Muscle of arm (tissue), 14 donors: ENCODE measurements around the gene CD48. TPM values are rescaled to one million over a fixed set of nuclear protein-coding genes. Genes with fewer than 3 reads are reported as not detected.

ENCODE experiments used
- DNase-seq: peaks from one replicate; pipeline ENCODE4 v3.0.0-alpha.2; 2013
- long read RNA-seq, 11 donors: transcript quantifications; one replicate each; lab custom pipeline, GENCODE V29; 2026
- polyA plus RNA-seq, 12 donors: library from polyadenylated mRNA; unstranded; fragments of 120-200 nt; gene quantifications; one replicate each; pipeline ENCODE4 v1.2.1, GENCODE V29; 2013; ENCODE audit not compliant: insufficient read length in 12 of 12

The CD48 gene, protein sequence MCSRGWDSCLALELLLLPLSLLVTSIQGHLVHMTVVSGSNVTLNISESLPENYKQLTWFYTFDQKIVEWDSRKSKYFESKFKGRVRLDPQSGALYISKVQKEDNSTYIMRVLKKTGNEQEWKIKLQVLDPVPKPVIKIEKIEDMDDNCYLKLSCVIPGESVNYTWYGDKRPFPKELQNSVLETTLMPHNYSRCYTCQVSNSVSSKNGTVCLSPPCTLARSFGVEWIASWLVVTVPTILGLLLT
- 1 to 10 TPM in 10 of 12 donors, not detected in 2; 1.1 to 7.4 (median 1.4) TPM for polyA plus RNA-seq
- long read RNA-seq, donor 1, partial matches to known transcripts = 0 of 6 reads
- long read RNA-seq, donor 1, other reads (novel, unspliced or antisense) = 0 of 6 reads
- long read RNA-seq, donor 2 = 0 reads
- long read RNA-seq, donor 3, partial matches to known transcripts = 0 of 2 reads
- long read RNA-seq, donor 3, other reads (novel, unspliced or antisense) = 0 of 2 reads
- long read RNA-seq, donor 4, partial matches to known transcripts = 0 of 1 reads
- long read RNA-seq, donor 4, other reads (novel, unspliced or antisense) = 0 of 1 reads
- long read RNA-seq, donor 5, partial matches to known transcripts = 0 of 2 reads
- long read RNA-seq, donor 5, other reads (novel, unspliced or antisense) = 0 of 2 reads
- long read RNA-seq, donor 6 = 0 reads
- long read RNA-seq, donor 7, partial matches to known transcripts = 0 of 1 reads
- long read RNA-seq, donor 7, other reads (novel, unspliced or antisense) = 0 of 1 reads
- long read RNA-seq, donor 8, partial matches to known transcripts = 0 of 2 reads
- long read RNA-seq, donor 8, other reads (novel, unspliced or antisense) = 0 of 2 reads
- long read RNA-seq, donor 9, partial matches to known transcripts = 0 of 2 reads
- long read RNA-seq, donor 9, other reads (novel, unspliced or antisense) = 0 of 2 reads
- long read RNA-seq, donor 10, partial matches to known transcripts = 0 of 3 reads
- long read RNA-seq, donor 10, other reads (novel, unspliced or antisense) = 0 of 3 reads
- long read RNA-seq, donor 11, partial matches to known transcripts = 0 of 3 reads
- long read RNA-seq, donor 11, other reads (novel, unspliced or antisense) = 0 of 3 reads

DNA sequence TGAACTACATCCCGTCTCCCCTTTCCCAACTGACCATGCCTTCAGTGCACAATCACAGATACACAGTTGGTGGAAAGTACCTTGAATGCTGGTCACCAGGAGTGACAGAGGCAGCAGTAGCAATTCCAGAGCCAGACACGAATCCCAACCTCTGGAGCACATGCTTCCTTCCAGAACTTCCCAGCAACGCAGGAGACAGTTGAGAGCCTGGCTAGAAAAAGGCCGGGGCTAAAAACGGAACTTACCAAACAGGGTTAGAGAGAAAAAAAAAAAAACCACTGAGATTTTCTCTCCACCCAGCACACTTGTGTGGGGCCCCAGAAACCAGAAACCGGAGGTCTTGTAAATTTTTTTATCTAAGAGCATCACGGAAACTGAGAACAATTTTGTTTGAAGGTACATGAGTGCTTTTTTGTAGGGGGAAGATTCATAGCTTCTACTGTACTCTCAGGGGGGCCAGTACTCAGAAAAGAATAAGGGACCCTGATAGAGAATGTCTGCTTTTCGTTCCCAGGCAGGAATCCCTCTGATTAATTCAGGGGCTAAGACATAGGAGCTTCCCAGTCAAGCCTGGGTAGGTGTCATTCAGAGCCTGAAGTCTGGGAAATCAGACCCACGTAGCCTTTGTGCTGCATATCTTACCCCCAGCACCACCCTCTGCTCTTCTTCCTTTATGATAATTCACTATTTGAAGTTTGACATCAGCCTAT is at the start of gene CD48:
Gene CD48 (minus strand): TSS at position 221 of the 710 bp plus-strand sequence. CDS start 59 bp downstream, at position 162.
- no peak for DNase-seq

DNA sequence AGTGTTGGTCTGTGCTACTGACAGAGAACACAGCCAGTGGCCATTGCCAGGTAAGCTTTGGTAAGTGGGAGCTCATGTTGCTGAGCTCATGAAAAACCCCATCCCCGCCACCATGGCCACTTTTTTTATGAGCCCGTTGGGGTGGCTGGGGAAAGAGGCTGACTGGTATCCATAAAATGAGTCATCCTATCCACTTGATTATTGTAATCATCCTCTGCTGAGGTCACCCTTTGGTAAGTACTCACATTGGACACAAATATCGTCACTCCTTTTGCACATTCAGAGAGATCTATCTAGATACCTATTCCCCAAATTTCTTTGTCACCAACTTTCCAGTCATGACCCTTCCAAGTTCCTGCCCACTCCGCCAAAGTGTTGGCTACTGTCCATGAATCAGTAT is 49.4 kb upstream of the CD48 start:
- DNase-seq = no peak

DNA sequence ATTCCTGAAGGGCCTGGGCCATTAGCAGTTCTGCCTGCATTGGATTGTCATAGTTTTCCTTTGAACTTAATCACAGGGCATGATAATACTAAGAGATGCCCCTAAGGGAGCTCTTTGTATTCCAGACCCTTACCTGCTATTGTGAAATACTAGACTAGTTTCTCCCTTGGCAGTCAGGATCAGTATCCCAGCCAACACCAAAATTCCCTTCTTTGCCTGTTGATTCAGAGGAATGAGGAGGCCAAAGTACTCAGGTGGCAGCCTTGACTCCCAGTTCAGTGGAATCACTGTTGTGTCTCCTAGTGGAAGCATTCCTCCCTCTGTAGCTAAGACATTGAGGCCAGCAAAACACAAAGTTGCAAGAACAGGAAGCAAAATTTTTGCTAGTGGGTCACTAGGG is 48.1 kb upstream of the CD48 start:
- no peak for DNase-seq

DNA sequence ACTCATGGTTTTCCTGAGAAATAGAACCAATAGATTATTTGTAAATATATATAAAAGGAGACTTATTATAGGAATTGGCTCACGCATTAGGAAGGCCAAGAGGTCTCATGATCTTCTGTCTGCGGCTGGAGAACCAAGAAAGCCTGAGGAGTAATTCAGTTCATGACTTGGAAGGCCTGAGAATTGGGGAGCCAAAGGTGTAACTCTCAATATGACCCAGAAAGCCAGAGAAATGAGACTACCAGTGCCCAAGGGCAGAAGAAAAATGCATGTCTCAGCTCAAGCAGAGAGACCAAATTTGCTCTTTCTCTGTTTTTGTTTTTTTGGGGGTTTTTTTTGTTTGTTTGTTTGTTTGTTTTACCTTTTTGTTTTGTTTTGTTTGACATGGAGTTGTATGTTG is 46.9 kb upstream of the CD48 start:
- DNase-seq = no peak

DNA sequence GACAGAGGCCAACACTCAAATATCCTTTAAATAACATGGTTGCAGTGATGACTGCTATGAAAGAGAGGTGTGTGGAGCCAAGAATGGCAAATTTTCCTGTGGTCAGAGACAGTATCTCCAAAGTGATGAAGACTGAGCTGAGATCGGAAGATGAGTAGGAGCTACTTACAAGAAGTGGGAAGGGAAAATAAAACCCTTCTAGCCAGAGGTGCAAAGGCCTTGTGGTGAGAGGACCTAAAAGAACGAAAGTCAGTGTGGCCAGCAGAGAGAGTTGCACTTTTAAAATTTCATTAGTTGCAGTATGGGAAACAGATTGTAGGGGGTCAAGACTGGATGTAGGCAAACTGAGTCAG is 45.2 kb upstream of the CD48 start:
- DNase-seq = no peak

DNA sequence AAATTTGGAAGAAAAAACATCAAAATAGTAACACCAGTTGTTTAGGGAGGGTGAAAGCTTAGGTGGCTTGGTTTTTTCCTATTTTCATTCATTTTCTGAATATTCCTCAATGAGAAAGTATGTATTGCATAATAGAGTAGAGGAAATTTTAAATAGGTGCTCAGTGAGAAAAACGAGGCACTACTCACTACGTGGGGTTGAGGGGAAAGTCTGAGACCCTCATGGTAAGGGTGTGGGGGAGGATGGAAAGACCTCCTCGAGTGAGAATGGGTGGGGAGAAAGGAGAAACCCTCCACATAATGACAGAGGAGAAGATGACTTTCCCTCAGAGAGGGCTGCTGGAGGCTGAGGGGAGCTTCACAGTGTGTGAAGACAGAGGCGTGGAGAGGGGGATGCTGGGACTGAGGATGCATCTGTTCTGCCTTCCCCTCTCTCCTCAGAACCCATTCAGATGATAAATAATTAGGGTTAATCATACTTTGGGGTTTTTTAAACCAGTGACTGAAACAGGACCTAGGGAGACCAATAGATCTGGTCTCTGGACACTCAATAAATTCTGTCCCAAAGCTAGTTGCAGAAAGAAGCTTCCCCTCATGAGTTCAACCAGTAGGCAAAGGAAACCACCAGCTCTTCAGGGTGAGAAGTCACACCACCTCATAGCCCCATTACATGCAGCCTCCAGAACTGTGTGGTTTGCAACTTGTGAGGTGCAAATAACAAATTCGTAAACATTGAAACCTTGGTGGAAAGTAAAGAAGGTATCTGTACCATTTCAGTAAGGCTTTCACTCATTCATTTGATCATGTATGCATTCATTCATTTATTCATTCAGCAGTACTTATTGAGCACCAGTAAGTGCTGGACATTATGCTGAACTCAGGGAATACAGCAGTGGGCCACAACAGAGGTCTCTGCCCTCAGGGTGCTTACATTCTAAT is 44.6 kb upstream of the CD48 start:
- DNase-seq = no peak

DNA sequence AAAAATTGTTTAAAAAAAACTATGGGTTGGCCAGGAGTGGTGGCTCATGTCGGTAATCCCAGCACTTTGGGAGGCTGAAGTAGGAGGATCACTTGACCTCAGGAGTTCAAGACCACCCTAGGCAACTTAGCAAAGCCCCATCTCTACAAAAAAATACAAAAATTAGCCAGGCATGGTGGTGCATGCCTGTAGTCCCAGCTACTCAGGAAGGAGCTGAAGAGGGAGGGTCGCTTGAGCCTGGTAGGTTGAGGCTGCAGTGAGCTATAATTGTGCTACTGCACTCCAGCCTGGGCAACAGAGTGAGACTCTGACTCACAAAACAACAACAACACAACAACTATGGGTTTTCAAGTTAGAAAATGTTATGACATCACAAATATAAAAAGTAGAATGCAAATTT is 43.8 kb upstream of the CD48 start:
- no peak for DNase-seq

DNA sequence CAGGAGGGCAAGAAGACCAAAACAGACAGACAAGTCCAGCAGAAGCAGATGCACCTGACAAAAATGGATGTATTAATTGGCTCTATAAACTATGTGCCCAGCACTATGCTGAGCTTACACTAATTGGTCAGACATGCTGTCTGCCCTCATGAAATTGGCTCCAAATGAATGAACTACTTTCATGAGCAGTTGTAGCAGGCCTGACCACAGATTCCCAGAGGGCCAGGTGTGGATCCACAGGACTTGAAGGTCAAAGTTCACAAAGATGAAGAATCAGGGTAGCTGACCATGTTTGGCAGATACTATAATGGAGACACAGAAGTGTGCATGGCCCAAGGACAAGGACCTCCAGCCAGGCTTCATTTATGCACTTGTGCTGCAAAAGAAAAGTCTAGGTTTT is 42.0 kb upstream of the CD48 start:
- DNase-seq = no peak

DNA sequence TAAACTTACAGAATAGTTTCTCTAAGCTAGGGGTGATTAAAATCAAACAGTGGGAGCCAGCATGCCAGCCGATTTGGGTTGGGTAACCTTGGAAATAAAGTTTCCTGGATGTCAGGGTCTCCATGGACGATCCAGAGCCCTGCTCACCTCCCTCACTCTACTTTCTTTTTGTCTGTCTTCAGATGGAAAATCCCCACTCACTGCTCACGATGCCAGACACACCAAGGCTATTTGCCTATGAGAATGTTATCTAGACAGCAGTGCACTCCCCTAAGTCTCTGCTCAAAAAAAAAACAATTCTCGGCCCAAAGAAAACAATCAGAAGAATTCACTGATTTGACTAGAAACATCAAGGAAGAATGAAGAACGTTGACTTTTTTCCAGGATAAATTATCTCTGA is 41.3 kb upstream of the CD48 start:
- no peak for DNase-seq

DNA sequence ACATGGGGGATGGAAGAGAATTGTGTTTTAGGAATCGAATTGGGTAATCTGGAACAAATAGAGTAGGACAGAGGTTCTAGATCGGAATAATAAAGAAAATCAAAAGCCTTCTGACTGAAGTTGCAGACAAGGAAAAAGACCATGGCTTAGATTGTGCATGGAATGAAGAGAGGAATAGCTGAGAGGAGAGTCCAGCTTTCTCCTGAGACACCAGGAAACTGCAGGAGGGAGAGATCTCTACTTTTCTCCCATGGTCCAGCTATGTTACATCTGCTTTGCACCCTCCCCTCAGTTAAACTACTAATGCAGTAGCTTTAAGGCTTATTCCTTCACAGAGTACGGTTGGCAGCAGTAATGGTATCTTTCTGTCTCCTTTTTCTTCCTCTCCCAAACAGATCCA is 40.8 kb upstream of the CD48 start:
- DNase-seq = no peak

DNA sequence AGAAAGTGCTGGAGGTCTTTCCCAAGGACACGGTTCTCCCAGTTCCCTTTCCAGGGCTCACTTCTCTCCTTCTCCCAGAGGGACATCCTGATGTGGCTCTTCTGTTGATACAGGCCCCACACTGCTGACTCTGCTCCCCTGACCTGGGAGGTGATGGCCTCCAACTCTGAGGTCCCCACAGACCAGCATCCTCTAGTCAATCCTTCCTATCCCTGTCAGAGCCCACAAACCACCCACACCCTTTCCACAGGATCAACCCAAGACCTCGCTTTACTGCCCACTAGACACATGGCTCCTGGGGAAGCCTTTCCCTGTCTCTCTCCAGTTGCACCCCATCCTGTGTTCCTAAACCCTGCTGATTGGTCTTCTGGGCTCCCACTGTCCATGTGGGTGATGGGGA is 39.0 kb upstream of the CD48 start:
- DNase-seq = no peak

DNA sequence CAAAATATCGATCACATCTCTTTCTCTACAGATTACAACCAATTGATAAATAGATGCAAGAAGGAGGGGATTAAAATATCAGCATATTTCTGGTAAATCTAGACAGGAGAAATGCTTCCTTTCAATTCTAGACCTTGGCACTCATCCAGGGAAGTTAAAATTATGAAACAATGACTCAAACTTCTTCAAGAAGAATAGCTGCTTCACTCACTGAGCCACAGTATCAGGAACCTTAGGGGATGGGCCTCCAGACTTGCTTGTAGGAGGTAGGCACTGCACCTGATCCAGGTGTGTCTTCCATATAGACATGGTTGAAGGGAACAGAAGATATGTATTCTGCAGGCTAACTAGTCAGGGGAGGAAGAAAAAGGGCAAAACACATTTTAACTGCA is 37.3 kb upstream of the CD48 start:
- no peak for DNase-seq

DNA sequence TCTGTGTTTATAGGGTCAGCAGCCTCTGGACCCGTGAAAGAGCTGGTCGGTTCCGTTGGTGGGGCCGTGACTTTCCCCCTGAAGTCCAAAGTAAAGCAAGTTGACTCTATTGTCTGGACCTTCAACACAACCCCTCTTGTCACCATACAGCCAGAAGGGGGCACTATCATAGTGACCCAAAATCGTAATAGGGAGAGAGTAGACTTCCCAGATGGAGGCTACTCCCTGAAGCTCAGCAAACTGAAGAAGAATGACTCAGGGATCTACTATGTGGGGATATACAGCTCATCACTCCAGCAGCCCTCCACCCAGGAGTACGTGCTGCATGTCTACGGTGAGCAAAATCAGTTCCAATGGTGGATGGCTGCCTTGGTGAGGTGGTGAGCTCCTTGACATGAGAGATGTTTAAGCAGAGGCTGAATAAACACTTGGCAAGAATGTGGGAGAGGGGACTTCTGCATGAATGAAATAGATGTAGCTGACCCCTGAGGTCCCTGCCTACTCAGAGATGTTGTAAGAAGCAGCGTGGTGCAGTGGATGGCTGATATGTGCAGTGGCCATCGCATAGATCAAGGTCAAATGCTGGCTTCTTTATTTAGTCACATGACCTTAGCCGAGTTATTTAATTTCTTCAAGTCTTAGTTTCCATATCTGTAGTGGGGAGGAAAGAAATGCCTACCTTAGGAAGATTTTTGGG is 36.7 kb upstream of the CD48 start:
- DNase-seq = no peak

DNA sequence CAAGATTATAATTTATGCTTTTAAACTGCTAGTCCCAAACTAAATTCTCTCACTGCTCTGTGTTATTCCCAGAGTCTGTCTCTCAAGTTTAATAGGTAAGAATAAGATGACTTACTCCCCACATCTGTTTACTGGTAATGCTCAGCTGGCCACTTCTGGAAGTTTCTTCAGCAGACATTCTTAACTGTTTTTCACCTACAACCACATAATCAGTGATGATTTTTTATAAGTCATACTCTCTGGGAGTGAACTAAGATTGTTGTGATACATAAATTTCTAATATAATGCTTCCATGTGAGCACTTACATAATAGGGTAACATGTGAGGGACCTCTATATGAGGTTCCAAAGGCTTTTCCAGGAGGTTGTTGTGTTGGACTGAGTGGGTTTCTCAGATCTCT is 36.1 kb upstream of the CD48 start:
- no peak for DNase-seq

DNA sequence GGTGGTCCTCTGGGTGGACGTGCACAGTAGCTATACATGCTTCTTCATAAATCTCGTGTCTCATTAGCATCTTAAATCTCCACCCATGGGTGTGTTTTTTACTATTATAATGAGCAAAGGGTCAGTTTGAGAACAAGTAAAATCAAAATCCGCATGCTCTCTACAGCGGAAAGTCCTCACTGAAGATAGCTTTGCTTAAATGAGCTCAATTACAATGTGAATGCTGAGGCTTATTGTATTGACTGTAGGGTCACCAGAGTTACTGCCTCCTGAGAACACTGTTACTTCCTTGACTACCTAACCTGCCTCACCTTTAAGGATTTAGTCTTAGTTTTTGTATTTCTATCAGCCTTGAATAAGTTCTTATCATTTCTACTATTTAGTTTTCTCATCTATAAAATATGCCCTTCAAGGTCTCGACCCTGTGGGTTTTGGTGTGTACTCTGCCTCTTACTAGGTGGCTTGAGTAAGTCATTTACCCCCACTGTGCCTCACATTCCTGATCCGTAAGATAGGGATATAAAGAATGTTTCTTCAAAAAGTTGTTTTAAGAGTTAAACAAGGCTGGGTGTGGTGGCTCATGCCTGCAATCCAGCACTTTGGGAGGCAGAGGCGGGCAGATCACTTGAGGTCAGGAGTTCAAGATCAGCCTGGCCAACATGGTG is 35.3 kb upstream of the CD48 start:
- DNase-seq = no peak

DNA sequence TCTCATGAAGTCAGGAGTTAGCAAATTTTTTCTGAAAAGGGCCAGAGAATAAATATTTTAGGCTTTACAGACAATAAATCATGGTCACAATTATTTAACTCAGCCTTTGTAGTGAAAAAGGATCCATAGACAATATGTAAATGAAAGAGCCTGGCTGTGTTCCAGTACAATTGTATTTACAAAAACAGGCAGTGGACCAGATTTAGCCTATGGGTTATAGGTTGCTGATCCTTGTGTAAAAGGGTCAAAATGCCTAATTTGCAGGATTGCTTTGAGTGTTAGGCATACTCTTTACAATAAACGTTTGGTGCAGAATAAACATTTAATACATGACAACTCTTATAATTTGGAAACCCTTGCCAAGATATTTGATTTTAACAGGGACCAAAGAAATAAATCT is 33.9 kb upstream of the CD48 start:
- DNase-seq = no peak

DNA sequence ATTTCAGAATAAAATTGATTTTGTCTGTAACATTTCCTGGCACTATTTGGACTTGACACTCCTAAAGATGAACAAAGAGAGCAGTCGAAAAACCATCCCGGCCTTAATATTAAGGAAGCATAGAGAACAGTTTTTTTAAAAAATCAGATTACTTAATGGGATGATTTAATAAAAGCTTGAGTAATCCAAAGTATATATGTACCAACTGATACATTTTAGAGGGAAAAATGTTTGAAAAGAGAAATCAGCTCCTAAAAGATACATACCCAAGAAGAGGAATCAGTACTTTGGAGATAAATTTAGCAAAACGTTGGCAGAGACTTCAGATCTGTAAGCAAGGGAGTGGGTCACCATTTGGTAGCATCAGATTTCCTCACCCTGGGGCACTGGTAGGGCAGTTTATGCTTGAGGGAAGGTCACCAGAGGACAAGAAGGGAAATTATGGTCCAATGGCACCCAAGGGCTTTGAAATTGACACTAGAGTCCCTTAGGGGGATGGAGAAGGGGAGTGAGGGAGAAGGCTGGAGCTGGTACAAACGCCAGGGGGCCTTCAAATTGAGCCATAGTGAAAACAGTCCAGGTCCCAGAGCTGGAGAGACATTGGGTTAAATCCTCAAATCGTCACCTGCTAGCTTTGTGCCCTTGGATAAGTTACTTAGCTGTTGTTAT is 33.4 kb upstream of the CD48 start:
- no peak for DNase-seq

DNA sequence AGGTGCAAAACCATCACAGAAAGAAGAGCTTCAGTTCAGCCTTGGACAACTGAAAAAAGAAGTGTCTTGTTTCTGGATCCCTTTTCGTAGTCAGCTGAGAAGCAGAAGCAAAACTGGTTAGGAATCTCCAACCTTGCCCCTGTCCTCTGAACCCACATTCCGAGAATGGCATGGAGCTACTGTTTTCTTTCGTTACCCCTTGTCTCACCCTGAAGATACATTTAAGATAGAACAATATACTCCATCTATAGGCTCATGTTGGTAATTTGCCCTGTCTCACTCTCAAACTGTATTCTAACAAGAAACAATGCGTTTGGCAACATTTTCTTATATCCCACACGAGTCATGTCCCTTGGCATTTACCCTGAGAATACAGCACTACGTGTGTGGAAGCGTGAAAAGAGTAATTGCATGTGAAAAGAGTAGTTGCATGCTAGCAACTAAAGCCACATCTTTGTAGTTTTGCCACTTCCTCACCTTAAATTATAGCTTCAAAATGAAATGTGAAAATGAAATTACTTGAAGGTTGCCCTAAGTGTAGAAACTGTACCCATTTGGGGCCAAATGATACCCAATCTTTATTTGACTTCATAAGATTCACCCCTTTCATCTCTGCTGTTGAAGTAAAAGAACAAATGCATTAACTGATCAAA is 32.7 kb upstream of the CD48 start:
- no peak for DNase-seq

DNA sequence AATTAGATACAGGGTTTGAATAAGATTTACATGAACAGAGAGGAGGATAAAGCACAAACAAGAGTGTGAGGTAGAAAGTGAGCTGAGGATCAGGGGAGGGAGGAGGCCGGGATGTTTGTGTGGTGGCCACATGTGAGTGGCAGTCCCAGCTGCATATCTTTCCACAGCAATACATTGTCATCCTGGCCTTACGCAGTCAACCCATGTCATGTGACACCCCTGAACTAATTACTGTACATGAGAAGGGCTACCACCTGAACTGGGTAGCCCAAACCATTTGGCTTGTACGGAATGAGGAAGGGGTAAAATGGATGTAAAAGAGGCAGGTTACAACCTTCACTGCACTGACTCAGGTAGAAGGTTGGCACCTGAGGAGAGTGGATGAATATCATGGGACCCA is 31.6 kb upstream of the CD48 start:
- no peak for DNase-seq
